Glomerular endothelial cell (primary cell): ENCODE data around the gene EFCAB9. TPM values are rescaled to one million over a fixed set of nuclear protein-coding genes. Genes with fewer than 3 reads are reported as not detected.

Experiments
- DNase-seq: peaks from one replicate; pipeline ENCODE4 v3.0.0-alpha.2; 2011; ENCODE audit warnings: low read depth, low spot score; ENCODE audit errors: extremely low read depth
- total RNA-seq: library from RNA; depleted of rRNA; stranded (reverse); fragments of >200 nt; gene quantifications from 2 replicates; pipeline ENCODE4 v1.2.3, GENCODE V29; 2015

Gene EFCAB9
- total RNA-seq, 1 donor from 2014 or later = not detected

DNA sequence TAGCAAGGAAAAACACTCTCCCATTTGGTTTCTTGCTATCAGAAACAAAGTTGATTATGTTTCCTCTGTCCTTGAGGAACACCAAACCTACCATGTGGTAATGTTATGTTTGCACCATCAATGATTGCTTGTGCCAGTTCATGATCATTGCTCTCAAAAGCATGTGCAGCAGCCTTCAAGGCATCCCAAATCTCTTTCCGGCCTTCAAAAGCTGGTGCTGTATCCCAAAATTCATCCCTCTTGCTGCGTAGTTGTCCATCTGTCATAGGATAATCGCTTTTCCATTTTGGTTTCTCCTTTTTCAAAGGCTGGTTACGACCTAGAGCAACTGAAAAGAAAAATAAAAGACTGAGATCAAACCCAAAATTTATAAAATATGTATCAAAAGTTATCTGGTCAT lies 40.1 kb downstream of the EFCAB9 start:
- no peak for DNase-seq

DNA sequence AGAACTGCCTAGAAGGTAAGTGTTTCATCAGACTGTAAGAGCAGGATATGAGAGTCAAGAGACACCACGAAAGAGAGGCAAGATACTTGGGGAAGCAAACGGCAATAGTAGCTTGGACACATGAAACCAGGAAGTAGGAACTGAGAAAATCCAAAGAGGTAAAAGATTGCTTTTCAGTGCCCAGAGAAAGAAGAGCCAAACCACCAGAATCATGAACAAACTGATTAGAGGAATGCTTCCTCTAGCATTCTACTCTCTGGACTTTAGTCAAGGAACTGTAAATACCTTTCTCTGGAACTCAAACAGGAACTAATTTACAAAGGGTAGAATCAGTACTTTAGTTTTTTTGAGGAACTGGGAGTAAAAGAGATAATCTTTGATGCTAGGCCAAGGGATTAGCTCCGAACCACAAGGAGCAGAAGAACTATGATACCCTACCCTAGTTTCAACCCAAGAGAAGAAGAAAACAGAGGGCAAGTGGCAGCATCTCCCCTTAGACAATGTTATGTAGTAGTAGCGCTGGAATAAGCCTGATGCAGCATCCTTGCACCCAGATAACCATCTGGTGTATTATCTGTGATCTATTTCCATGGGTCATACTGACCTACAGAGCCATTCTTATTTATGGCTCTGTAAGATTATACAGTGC lies 41.3 kb downstream of the EFCAB9 start:
- no peak for DNase-seq

GRCh38 chr5:172235827-172236736 lies 42.1 kb downstream of the EFCAB9 start:
- no peak for DNase-seq

DNA sequence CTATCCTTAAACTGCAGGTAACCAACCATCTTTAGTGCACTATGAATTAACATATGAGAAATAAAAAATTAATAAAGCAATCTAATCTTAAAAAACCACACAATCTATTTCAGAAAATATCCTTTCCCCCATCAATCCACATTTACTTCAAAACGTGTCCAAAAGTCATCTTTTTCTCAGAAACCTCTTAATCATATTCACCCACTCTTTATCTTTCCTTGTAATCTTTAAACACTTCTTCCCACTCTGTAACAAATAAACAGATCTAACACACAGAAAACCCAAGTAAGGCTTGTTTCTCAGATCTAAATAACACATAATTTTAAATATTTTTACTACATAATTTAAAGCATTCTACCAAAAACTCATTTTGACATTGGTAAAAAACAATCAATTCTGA lies 44.4 kb downstream of the EFCAB9 start:
- no peak for DNase-seq

GRCh38 chr5:172243302-172243701 lies 49.3 kb downstream of the EFCAB9 start:
- DNase-seq = no peak

GRCh38 chr5:172245046-172245445 lies 51.1 kb downstream of the EFCAB9 start:
- DNase-seq = no peak

DNA sequence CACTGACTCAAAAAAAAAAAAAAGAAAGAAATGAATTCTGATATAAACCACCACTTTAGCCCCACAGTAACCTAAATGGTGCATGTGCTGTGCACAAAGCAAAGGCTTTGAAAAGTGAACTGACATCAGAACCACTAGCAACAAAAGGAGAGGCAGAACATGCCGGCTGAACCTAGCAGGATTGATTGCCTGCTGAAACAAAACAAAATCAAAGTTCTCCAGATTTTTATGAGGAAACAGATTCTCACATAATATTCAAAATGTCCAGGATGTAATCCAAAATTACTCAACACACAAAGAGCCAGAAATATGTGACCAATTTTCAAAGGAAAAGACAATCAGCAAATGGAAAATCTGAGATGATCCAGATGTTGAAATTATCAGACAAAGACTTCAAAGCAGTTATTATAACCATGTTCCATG lies 51.7 kb downstream of the EFCAB9 start:
- DNase-seq = no peak

GRCh38 chr5:172248637-172249036 lies 54.7 kb downstream of the EFCAB9 start:
- DNase-seq = no peak

GRCh38 chr5:172251419-172251818 lies 57.4 kb downstream of the EFCAB9 start:
- no peak for DNase-seq

- no peak for DNase-seq
Measured at GRCh38 chr5:172252501-172252900, 58.5 kb downstream of the EFCAB9 start.

Other genes starting within 250 kb of the EFCAB9 start
- 40.1 and 53.7 TPM in 2 replicates for gene FBXW11, start 187.5 kb upstream of the EFCAB9 start, total RNA-seq
- 61.3 and 79.8 TPM in 2 replicates for gene STK10, start 5.9 kb upstream of the EFCAB9 start, total RNA-seq
- gene UBTD2, start 89.6 kb downstream of the EFCAB9 start, total RNA-seq = 18.5 and 23.9 TPM in 2 replicates